ENCODE results near the gene LAD1. TPM values are rescaled to one million over a fixed set of nuclear protein-coding genes. Genes with fewer than 3 reads are reported as not detected.

LAD1 gene
- total and polyA plus RNA-seq, 2 of the 13 experiments (the other 11 are each of a cell fraction or from before 2014, with no cell fraction given): 10.8 to 65.6 TPM

GRCh38 chr1:201404055-201404454 is 4.9 kb upstream of the LAD1 start:
- no TSS peak for BruUV-seq (replicated peaks)
- Histone ChIP-seq H3K4me2 (ENCODE audit: low read depth, low read length) (no peak overlapping the region), H4K20me1 (ENCODE audit: insufficient read depth, low read length) (no peaks in the 10 kb centered on the region), H3K27ac (ENCODE audit: extremely low read length, insufficient read depth, low read length) (no peak overlapping the region), H2AFZ (ENCODE audit: low read length) (no peak overlapping the region), H3K9me3 (ENCODE audit: low read length) (no peaks in the 10 kb centered on the region), H3K79me2 (ENCODE audit: insufficient read depth, low read length) (no peaks in the 10 kb centered on the region), H3K4me1 (ENCODE audit: insufficient read depth, low read length) (peaks cover 73% of the 10 kb centered on the region), H3K9ac (ENCODE audit: insufficient read depth, low read depth, low read length) (no peak overlapping the region), H3K36me3 (replicated peaks in 1 of 2; ENCODE audit: control insufficient read depth in 1 of 2, insufficient read depth in 2 of 2, low read length in 2 of 2) (no peaks in the 10 kb centered on the region), H3K27me3 (ENCODE audit: control insufficient read depth in 1 of 2, insufficient read depth in 2 of 2, low read length in 2 of 2) (no peaks in the 10 kb centered on the region), H3K4me3 (replicated peaks in 1 of 3; ENCODE audit: insufficient read depth in 1 of 3, low read depth in 2 of 3, low read length in 3 of 3) (no peak overlapping the region)
- no peak for FAIRE-seq
- no peak for ATAC-seq
- no peak for TF ChIP-seq ZBTB7A (CRISPR knock-in tag; IDR thresholded peaks at IDR 0.05)
- no peak for TF ChIP-seq HMGXB3 (CRISPR knock-in tag; IDR thresholded peaks at IDR 0.05; ENCODE audit: borderline replicate concordance)
- TF ChIP-seq ARNT (IDR thresholded peaks at IDR 0.05): no peak
- no peak for TF ChIP-seq TEAD3 (CRISPR knock-in tag; optimal IDR thresholded peaks at IDR 0.05; ENCODE audit: borderline replicate concordance)
- TF ChIP-seq ZNF781 (CRISPR knock-in tag; IDR thresholded peaks at IDR 0.05; ENCODE audit: borderline replicate concordance, not compliant biosample characterization): no peak
- no peak for TF ChIP-seq RAD51 (IDR thresholded peaks at IDR 0.05; ENCODE audit: borderline replicate concordance)
- no peak for TF ChIP-seq ZFAT (CRISPR knock-in tag; conservative IDR thresholded peaks at IDR 0.05)
- TF ChIP-seq ZBTB49 (CRISPR knock-in tag; IDR thresholded peaks at IDR 0.05; ENCODE audit: borderline replicate concordance): no peak
- TF ChIP-seq ZBTB42 (CRISPR knock-in tag; IDR thresholded peaks at IDR 0.05): no peak
- TF ChIP-seq KLF12 (CRISPR knock-in tag; IDR thresholded peaks at IDR 0.05; ENCODE audit: borderline replicate concordance): no peak
- TF ChIP-seq BHLHE40 (IDR thresholded peaks at IDR 0.05; ENCODE audit: low read length): no peak
- TF ChIP-seq SP1 (IDR thresholded peaks at IDR 0.05): no peak
- TF ChIP-seq SP1 (CRISPR knock-in tag; IDR thresholded peaks at IDR 0.05): no peak
- TF ChIP-seq, protein P1, sequence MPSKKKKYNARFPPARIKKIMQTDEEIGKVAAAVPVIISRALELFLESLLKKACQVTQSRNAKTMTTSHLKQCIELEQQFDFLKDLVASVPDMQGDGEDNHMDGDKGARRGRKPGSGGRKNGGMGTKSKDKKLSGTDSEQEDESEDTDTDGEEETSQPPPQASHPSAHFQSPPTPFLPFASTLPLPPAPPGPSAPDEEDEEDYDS (CRISPR knock-in tag; IDR thresholded peaks at IDR 0.05): no peak
- no peak for TF ChIP-seq ZNF614 (CRISPR knock-in tag; IDR thresholded peaks at IDR 0.05; ENCODE audit: borderline replicate concordance)
- no peak for TF ChIP-seq GMEB1 (CRISPR knock-in tag; IDR thresholded peaks at IDR 0.05; ENCODE audit: borderline replicate concordance)
- no peak for TF ChIP-seq CENPX (CRISPR knock-in tag; IDR thresholded peaks at IDR 0.05)
- ChIA-PET CTCF (ENCODE audit: low intra/inter-chr PET ratio, low total read pairs) (no interaction called here), POLR2A (interaction anchor here (2.1 to 3.7 kb wide), 2 partner anchors 18 to 32 kb away, joined by 7 to 18 read pairs; no protein-coding TSS in a partner anchor)
- no peak for DNase-seq (ENCODE audit: low spot score)
- intact Hi-C loops (cut with micrococcal nuclease; ENCODE audit: unreplicated experiment) (no loop called here), in situ Hi-C loops (cut with HindIII; ENCODE audit: extremely low pct_ligation_motif_present, low pct_unique_long_range_greater_than_20kb) (no loop called here)
- 75% methylated on average over 6 of the region's 7 CpGs for WGBS (ENCODE audit: low lambda C conversion rate)

Data from HepG2 (cell line).